Fibroblast of lung (primary cell): ENCODE data around the gene PPP1R26. TPM values are rescaled to one million over a fixed set of nuclear protein-coding genes. Genes with fewer than 3 reads are reported as not detected.

Experiments used
- DNase-seq, 2 donors: peaks; one replicate each; pipeline versions ENCODE4 v3.0.0 to v3.0.0-alpha.2; 2010; ENCODE audit warnings: low read depth in 2 of 2
- H2AFZ ChIP-seq: 2 replicates; pipeline ENCODE4 v1.5.1; 2012; ENCODE audit warnings: low read length, control low read depth, inconsistent platforms
- H3K27ac ChIP-seq: 2 replicates; pipeline ENCODE4 v1.5.1; 2011; ENCODE audit warnings: low read length, control low read depth; ENCODE audit not compliant: insufficient read depth
- H3K27me3 ChIP-seq: 2 replicates; pipeline ENCODE4 v1.5.1; 2011; ENCODE audit warnings: mild to moderate bottlenecking, low read length; ENCODE audit not compliant: control insufficient read depth, insufficient read depth
- H3K36me3 ChIP-seq: 2 replicates; pipeline ENCODE4 v1.5.1; 2011; ENCODE audit warnings: low read length; ENCODE audit not compliant: control insufficient read depth, insufficient read depth
- H3K4me1 ChIP-seq: 2 replicates; pipeline ENCODE4 v1.5.1; 2011; ENCODE audit warnings: low read length; ENCODE audit not compliant: control insufficient read depth, insufficient read depth; ENCODE audit errors: extremely low read depth
- H3K4me2 ChIP-seq: 2 replicates; pipeline ENCODE4 v1.5.1; 2011; ENCODE audit warnings: low read length, control low read depth; ENCODE audit not compliant: insufficient read depth; ENCODE audit errors: extremely low read depth
- H3K4me3 ChIP-seq, 4 experiments: fragments of 200-600 bp in 1 of 4; sonication (generic) in 1 of 4; replicated peaks in 1 of 4; 2 replicates each; pipeline ENCODE4 v1.5.1; 2011 to 2016; ENCODE audit warnings: low read length in 4 of 4, low read depth in 3 of 4, mild to moderate bottlenecking in 3 of 4, control low read depth in 2 of 4, inconsistent platforms in 1 of 4, mixed read lengths in 1 of 4; ENCODE audit not compliant: insufficient read depth in 1 of 4; ENCODE audit errors: control extremely low read depth in 1 of 4
- H3K79me2 ChIP-seq: 2 replicates; pipeline ENCODE4 v1.5.1; 2012; ENCODE audit warnings: mild to moderate bottlenecking, low read length, inconsistent platforms; ENCODE audit not compliant: control insufficient read depth, insufficient read depth
- H3K9ac ChIP-seq: 2 replicates; pipeline ENCODE4 v1.5.1; 2011; ENCODE audit warnings: mild to moderate bottlenecking, low read length, control low read depth; ENCODE audit not compliant: insufficient read depth
- H3K9me3 ChIP-seq: 2 replicates; pipeline ENCODE4 v1.5.1; 2012; ENCODE audit warnings: low read depth, low read length; ENCODE audit not compliant: control insufficient read depth, insufficient read depth
- H4K20me1 ChIP-seq: 2 replicates; pipeline ENCODE4 v1.5.1; 2011; ENCODE audit warnings: low read length; ENCODE audit not compliant: control insufficient read depth, insufficient read depth; ENCODE audit errors: extremely low read depth
- EZH2 ChIP-seq: IDR thresholded peaks from 2 replicates; pipeline ENCODE4 v1.5.1; 2012; ENCODE audit warnings: low read length, control low read depth, mild to moderate bottlenecking; ENCODE audit errors: missing control alignments
- polyA plus RNA-seq, 2 donors: library from polyadenylated mRNA; depleted of rRNA in 1 of 2; stranded (reverse) in 1 of 2; unstranded in 1 of 2; fragments of >200 nt; gene quantifications; 2 replicates each; pipeline ENCODE4 v1.2.1, GENCODE V29; 2011 to 2012; ENCODE audit warnings: missing spikeins in 1 of 2
- total RNA-seq: library from RNA; depleted of rRNA; stranded (reverse); fragments of >200 nt; gene quantifications from 2 replicates; pipeline ENCODE4 v1.2.1, GENCODE V29; 2014
- TF ChIP-seq, protein P1 (sequence below), 2 donors: IDR thresholded peaks in 1 of 2; conservative IDR thresholded peaks in 1 of 2; 1 replicate in 1 of 2; 2 replicates in 1 of 2; pipeline ENCODE4 v1.5.1; 2011 to 2012; ENCODE audit warnings: low read length in 2 of 2, control low read depth in 1 of 2, inconsistent platforms in 1 of 2, low read depth in 1 of 2, mild to moderate bottlenecking in 1 of 2

The PPP1R26 gene
- total and polyA plus RNA-seq, 2 donors (not counting 1 experiment from before 2014, with no cell fraction given), result 2.9 to 8.9 TPM

DNA sequence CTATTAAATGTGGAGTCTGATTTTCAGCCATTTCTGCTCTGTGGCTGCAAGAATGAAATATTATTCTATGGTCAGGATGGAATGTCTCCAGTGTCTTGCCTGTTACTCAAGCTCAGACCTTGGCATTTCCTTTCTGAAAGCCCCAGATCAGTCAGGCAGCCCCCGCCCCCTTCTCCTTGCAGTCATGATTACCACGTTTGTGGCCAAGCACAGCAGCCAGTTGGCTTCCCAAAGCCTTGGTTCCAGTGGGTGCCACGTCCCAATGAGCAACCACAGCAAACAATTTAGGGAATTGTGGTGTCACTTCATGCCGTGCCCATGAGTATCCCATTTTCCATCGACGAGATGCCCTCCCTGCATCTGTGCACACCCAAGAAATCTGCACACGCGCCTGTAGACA lies 56.6 kb downstream of the PPP1R26 start:
- Histone ChIP-seq H3K4me2 (no peak overlapping the region), H3K36me3 (no peaks in the 10 kb centered on the region), H3K9ac (no peak overlapping the region), H3K79me2 (no peaks in the 10 kb centered on the region), H4K20me1 (no peaks in the 10 kb centered on the region), H3K4me1 (no peaks in the 10 kb centered on the region), H3K27me3 (no peaks in the 10 kb centered on the region), H3K27ac (no peak overlapping the region), H3K9me3 (no peaks in the 10 kb centered on the region), H3K4me3 (no peak overlapping the region), H2AFZ (no peak overlapping the region)
- peak in 1 of 2 donors; percentile 72 for DNase-seq
- TF ChIP-seq EZH2, result no peak
- TF ChIP-seq, protein P1, sequence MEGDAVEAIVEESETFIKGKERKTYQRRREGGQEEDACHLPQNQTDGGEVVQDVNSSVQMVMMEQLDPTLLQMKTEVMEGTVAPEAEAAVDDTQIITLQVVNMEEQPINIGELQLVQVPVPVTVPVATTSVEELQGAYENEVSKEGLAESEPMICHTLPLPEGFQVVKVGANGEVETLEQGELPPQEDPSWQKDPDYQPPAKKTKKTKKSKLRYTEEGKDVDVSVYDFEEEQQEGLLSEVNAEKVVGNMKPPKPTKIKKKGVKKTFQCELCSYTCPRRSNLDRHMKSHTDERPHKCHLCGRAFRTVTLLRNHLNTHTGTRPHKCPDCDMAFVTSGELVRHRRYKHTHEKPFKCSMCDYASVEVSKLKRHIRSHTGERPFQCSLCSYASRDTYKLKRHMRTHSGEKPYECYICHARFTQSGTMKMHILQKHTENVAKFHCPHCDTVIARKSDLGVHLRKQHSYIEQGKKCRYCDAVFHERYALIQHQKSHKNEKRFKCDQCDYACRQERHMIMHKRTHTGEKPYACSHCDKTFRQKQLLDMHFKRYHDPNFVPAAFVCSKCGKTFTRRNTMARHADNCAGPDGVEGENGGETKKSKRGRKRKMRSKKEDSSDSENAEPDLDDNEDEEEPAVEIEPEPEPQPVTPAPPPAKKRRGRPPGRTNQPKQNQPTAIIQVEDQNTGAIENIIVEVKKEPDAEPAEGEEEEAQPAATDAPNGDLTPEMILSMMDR (conservative IDR thresholded peaks at IDR 0.05 in 1 of 2, IDR thresholded peaks at IDR 0.05 in 1 of 2; ENCODE audit: low read depth in 1 of 2, low read length in 2 of 2), result no peak

Other genes starting within 250 kb of the PPP1R26 start
- 10.4 and 11.6 TPM in 2 replicates for gene MRPS2, start 20.9 kb downstream of the PPP1R26 start, total RNA-seq
- 43.6 and 73.1 TPM in 2 replicates for gene MRPS2, start 20.9 kb downstream of the PPP1R26 start, polyA plus RNA-seq
- gene LCN1, start 41.7 kb downstream of the PPP1R26 start, total RNA-seq, result not detected in 2 replicates
- gene LCN1, start 41.7 kb downstream of the PPP1R26 start, polyA plus RNA-seq, result not detected in 2 replicates
- not detected in 2 replicates for gene OBP2A, start 66.3 kb downstream of the PPP1R26 start, total RNA-seq
- gene OBP2A, start 66.3 kb downstream of the PPP1R26 start, polyA plus RNA-seq, result not detected in 2 replicates
- not detected in 2 replicates for gene PAEP, start 82.0 kb downstream of the PPP1R26 start, total RNA-seq
- not detected in 2 replicates for gene PAEP, start 82.0 kb downstream of the PPP1R26 start, polyA plus RNA-seq
- not detected in 2 replicates for gene GLT6D1, start 159.8 kb downstream of the PPP1R26 start, total RNA-seq
- not detected in 2 replicates for gene GLT6D1, start 159.8 kb downstream of the PPP1R26 start, polyA plus RNA-seq
- gene LCN9, start 183.5 kb downstream of the PPP1R26 start, total RNA-seq, result not detected in 2 replicates
- not detected in 2 replicates for gene LCN9, start 183.5 kb downstream of the PPP1R26 start, polyA plus RNA-seq
- gene SOHLH1, start 219.7 kb downstream of the PPP1R26 start, total RNA-seq, result not detected in 2 replicates
- gene SOHLH1, start 219.7 kb downstream of the PPP1R26 start, polyA plus RNA-seq, result not detected in 2 replicates
- gene KCNT1, start 222.4 kb downstream of the PPP1R26 start, total RNA-seq, result not detected in 2 replicates
- gene KCNT1, start 222.4 kb downstream of the PPP1R26 start, polyA plus RNA-seq, result not detected in 2 replicates